GM19240 (cell line): ENCODE measurements around the gene ITGA2B.
"Not testable (repeated sequence)": the region's sequence is repeated elsewhere in the genome, so short reads cannot be mapped to it uniquely, and the experiment has no call there.

Source experiments
- DNase-seq: peaks from one replicate; pipeline ENCODE4 v3.0.0; 2011; ENCODE audit warnings: low spot score; ENCODE audit not compliant: insufficient read length

The ITGA2B gene

DNA sequence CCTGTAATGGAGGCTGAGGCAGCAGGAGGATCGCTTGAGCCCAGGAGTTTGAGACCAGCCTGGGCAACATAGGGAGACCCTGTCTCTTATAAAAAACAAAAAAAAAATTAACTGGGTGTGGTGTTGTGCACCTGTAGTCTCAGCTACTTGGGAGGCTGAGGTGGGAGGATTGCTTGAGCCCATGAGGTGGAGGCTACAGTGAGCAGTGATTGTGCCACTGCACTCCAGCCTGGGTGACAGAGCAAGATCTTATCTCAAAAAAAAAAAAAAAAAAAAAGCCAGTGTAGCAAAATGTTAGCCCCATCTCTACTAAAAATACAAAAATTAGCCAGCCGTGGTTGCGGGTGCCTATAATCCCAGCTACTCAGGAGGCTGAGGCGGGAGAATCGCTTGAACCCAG is 59.2 kb downstream of the ITGA2B start:
- not testable (repeated sequence) for DNase-seq

DNA sequence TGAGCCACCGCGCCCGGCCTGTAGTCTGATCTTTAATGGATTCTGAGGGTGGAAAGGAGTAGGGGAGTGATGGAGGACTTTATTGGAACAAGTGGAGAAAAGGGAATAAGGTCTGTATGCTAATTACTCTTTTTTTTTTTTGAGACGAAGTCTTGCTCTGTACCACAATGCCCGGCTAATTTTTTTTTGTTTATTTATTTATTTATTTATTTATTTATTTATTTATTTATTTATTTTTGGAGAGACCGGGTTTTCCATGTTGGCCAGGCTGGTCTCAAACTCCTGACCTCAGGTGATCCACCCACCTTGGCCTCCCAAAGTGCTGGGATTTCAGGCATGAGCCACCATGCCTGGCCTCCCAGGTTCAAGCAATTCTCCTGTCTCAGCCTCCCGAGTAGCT is 59.9 kb downstream of the ITGA2B start:
- DNase-seq, result not testable (repeated sequence)

DNA sequence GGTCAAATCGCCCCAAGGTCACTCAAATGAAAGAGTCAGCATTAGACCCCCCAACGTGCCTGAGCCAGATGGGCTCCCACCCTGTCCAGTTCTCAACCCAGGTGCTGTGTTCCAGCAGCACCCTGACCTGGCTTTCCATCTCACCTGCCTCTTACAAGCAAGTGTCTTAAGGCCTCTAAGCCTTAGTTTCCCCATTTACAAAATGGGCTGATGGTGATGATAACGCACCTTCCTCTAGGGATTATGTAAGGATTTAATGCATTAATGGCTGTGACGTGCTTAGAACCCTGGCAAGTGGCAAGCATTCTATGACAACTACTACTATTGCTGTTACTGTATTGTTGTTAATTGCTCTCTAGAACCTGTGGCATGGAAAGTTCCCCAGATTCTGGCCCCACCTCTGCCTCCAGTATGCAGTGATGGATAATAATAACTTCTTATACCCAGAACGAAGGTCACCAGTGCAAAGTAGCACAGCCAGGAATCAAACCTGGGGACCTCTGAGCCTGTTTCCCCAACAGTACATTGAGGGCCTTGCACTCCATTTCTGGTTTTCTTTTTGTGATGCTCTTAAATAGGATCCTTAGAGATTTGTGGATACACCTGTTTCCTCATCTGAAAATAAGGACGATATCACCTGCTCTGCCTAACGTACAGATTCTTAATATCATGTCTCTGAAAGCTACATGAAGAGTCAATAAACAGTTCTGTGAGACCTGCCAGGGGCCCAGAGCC is 61.6 kb downstream of the ITGA2B start:
- no peak for DNase-seq

- peak; percentile 91 for DNase-seq
Measured at GRCh38 chr17:44326861-44327444, 62.5 kb downstream of the ITGA2B start.

- DNase-seq, result peak; percentile 60
Measured at GRCh38 chr17:44324571-44325275, 64.7 kb downstream of the ITGA2B start, which contains the start of gene SLC25A39. Gene SLC25A39, minus strand, starts transcription at chr17:44324823. Its CDS starts 1,261 bp downstream, at chr17:44323562.

- no peak for DNase-seq
Measured at GRCh38 chr17:44324092-44324570, 65.3 kb downstream of the ITGA2B start.

GRCh38 chr17:44323359-44324091 is 65.9 kb downstream of the ITGA2B start:
- no peak for DNase-seq

- DNase-seq, result no peak
Measured at GRCh38 chr17:44322236-44322895, 67.1 kb downstream of the ITGA2B start.
